Choroid plexus epithelial cell (primary cell): ENCODE measurements around the gene CALD1.

Source experiments
- DNase-seq: peaks from one replicate; pipeline ENCODE4 v3.0.0-alpha.2; 2010; ENCODE audit warnings: low read depth
- H3K4me3 ChIP-seq: 2 replicates; pipeline ENCODE4 v1.5.1; 2011; ENCODE audit warnings: low read depth, mild to moderate bottlenecking, control low read depth, low read length, moderate library complexity
- CTCF ChIP-seq: conservative IDR thresholded peaks from 2 replicates; pipeline ENCODE4 v1.5.1; 2011; ENCODE audit warnings: low read depth, mild to moderate bottlenecking, control low read depth, inconsistent platforms, low read length, moderate library complexity

CALD1 gene

DNA sequence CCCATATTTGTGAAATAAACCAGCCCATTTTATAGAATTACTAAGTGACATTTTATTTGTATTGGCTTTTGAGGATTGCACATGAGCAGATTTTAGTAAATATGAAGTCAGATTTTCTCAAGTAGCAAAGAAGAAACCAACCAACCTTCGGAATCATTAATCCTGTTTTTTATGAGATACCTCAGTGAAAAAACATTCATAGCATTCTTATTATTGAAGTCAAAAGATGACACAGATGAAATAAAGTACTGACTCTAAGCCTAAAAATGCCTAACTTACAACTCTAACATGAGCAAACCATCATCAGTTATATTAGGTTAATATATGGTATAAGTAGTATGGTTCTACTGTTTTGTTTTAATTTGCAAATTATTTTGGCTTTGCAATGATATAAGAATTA is 147.0 kb downstream of the CALD1 start:
- DNase-seq = no peak
- TF ChIP-seq CTCF = no peak
- H3K4me3 ChIP-seq = no peak overlapping the region

DNA sequence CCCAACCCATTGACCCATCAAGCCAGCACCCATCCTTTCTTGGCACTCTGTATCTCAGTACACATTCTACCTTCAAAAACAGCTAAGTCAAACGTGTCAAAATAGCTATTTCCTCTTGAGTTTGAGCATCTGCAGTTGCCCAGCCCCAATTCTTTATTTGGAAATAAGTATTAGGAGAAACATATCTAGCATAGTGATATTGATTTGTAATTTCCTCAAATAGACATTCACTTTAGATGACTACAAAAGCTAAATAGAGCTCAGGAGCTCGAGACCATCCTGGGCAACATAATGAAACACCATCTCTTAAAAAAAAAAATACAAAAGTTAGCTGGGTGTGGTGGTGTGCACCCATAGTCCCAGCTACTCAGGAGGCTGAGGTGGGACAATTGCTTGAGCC is 147.6 kb downstream of the CALD1 start:
- TF ChIP-seq CTCF = no peak
- no peak for DNase-seq
- H3K4me3 ChIP-seq = no peak overlapping the region

DNA sequence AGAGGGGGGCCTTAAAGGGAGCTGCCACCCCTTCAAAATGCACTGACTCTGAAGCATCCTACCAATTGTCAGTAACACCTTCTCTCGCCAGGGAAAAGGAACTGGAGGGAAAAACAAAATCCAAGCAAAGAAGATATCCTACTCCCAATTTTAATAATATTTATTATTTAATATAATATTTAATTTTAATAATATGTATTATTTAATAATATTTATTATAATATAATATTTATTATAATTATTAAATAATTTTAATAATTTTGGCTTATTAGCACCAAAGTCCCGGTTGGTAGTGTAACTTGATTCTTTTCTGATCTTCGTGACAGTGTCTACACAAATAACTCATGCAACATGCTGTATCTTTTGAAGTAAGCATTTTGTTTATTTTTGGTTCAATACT is 148.3 kb downstream of the CALD1 start:
- no peak for TF ChIP-seq CTCF

DNA sequence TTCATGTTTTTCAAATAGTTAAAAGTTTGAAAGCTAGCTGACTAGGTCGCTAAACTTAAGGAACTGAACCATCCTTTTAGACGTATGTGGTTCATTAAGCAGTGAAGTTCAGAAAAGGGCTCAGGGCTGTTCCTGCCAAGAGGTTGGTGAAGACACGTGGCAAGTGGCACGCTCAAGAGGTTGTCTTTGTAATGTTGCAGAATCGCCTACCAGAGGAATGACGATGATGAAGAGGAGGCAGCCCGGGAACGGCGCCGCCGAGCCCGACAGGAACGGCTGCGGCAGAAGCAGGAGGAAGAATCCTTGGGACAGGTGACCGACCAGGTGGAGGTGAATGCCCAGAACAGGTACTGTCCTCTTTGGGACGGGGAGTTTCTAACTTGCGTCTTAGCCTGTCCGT is 149.1 kb downstream of the CALD1 start:
- no peak overlapping the region for H3K4me3 ChIP-seq
- TF ChIP-seq CTCF = no peak
- no peak for DNase-seq

More for the DNA sequence above, 148.3 kb downstream of the CALD1 start:
- no peak overlapping the region for H3K4me3 ChIP-seq
- no peak for DNase-seq

- H3K4me3 ChIP-seq = no peak overlapping the region
- TF ChIP-seq CTCF = no peak
- DNase-seq = peak; percentile 85
These were observed 152.1 kb downstream of the CALD1 start for GRCh38 chr7:134931487-134931886.

- TF ChIP-seq CTCF = no peak
- DNase-seq = peak; percentile 68
- no peak overlapping the region for H3K4me3 ChIP-seq
These were observed 153.4 kb downstream of the CALD1 start for GRCh38 chr7:134932707-134933370.

DNA sequence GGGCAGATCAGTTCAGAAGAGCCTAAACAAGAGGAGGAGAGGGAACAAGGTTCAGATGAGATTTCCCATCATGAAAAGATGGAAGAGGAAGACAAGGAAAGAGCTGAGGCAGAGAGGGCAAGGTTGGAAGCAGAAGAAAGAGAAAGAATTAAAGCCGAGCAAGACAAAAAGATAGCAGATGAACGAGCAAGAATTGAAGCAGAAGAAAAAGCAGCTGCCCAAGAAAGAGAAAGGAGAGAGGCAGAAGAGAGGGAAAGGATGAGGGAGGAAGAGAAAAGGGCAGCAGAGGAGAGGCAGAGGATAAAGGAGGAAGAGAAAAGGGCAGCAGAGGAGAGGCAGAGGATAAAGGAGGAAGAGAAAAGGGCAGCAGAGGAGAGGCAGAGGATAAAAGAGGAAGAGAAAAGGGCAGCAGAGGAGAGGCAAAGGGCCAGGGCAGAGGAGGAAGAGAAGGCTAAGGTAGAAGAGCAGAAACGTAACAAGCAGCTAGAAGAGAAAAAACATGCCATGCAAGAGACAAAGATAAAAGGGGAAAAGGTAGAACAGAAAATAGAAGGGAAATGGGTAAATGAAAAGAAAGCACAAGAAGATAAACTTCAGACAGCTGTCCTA is 154.1 kb downstream of the CALD1 start:
- TF ChIP-seq CTCF = no peak
- DNase-seq = no peak
- H3K4me3 ChIP-seq = no peak overlapping the region
